HCT116 (cell line): ENCODE data around the gene FZR1. TPM values are rescaled to one million over a fixed set of nuclear protein-coding genes. Genes with fewer than 3 reads are reported as not detected.

Experiments
- ATAC-seq: fragments of 200-7000 bp; cut with Tn5 transposase; 2 replicates; pipeline ENCODE4 v1.9.1; 2020; ENCODE audit warnings: mild to moderate bottlenecking, moderate library complexity
- BruUV-seq: library from RNA; stranded (reverse); fragments of 400-500 nt; replicated peaks from 2 replicates; lab custom pipeline; 2021; lab: Mats Ljungman, UMichigan
- CTCF ChIA-PET: fragments of 300-600 bp; sonication (Branson Sonifier 250); formaldehyde crosslinking; loops from one replicate; lab custom pipeline; 2021; ENCODE audit warnings: antibody characterized with exemption; lab: Charles Lee
- POLR2A ChIA-PET: fragments of 300-600, 350-600 bp; sonication (Branson Sonifier 250); formaldehyde crosslinking; loops from one replicate; lab custom pipeline; 2021; ENCODE audit warnings: antibody characterized with exemption; lab: Charles Lee
- RAD21 ChIA-PET, 2 experiments: fragments of 300-600 bp; sonication (Branson Sonifier 250); formaldehyde crosslinking; loops; one replicate each; lab custom pipeline; 2023; ENCODE audit warnings: low total read pairs in 2 of 2; ENCODE audit not compliant: uncharacterized antibody in 2 of 2, unreplicated experiment in 2 of 2, low non-redundant PET in 1 of 2; lab: Charles Lee
- DNase-seq: peaks from one replicate; pipeline ENCODE4 v3.0.0-alpha.2; 2010; ENCODE audit warnings: low read depth, low spot score
- H2AFZ ChIP-seq: fragments of 200-600 bp; shearing (Covaris generic), sonication (generic); 2 replicates; pipeline ENCODE4 v1.6.1; 2017; ENCODE audit warnings: low read depth, mixed run types, mixed read lengths, antibody characterized with exemption, low read length; ENCODE audit not compliant: poor library complexity, severe bottlenecking
- H3K27ac ChIP-seq: 2 replicates; pipeline ENCODE4 v1.5.1; 2012; ENCODE audit warnings: low read depth, low read length
- H3K27me3 ChIP-seq: fragments of 200-600 bp; sonication (generic); 2 replicates; pipeline ENCODE4 v1.6.1; 2016; ENCODE audit warnings: mixed run types, low read length, mixed read lengths; ENCODE audit not compliant: insufficient read depth
- H3K36me3 ChIP-seq, 2 experiments: fragments of 200-500 bp in 1 of 2; fragments of 200-600 bp in 1 of 2; sonication (Bioruptor generic) in 1 of 2; sonication (generic) in 1 of 2; 2 replicates each; pipeline versions ENCODE4 v1.5.1 to v1.6.1; 2014 to 2016; ENCODE audit warnings: low read length in 2 of 2, inconsistent platforms in 1 of 2, mixed read lengths in 1 of 2, mixed run types in 1 of 2; ENCODE audit not compliant: insufficient read depth in 2 of 2, control insufficient read depth in 1 of 2
- H3K4me1 ChIP-seq, 2 experiments: fragments of 200-600 bp in 1 of 2; sonication (generic) in 1 of 2; 2 replicates each; pipeline versions ENCODE4 v1.5.1 to v1.6.1; 2012 to 2017; ENCODE audit warnings: low read length in 2 of 2, inconsistent platforms in 1 of 2, mild to moderate bottlenecking in 1 of 2, mixed read lengths in 1 of 2, mixed run types in 1 of 2, moderate library complexity in 1 of 2; ENCODE audit not compliant: insufficient read depth in 2 of 2, control insufficient read depth in 1 of 2
- H3K4me2 ChIP-seq: fragments of 200-600 bp; sonication (generic); 2 replicates; pipeline ENCODE4 v1.6.1; 2017; ENCODE audit warnings: mixed run types, low read length, mixed read lengths
- H3K4me3 ChIP-seq, 2 experiments: fragments of 200-600 bp in 1 of 2; sonication (generic) in 1 of 2; replicated peaks in 1 of 2; 2 replicates each; pipeline ENCODE4 v1.5.1; 2011 to 2016; ENCODE audit warnings: low read length in 2 of 2, control low read depth in 1 of 2, low read depth in 1 of 2, mild to moderate bottlenecking in 1 of 2, mixed read lengths in 1 of 2, mixed run types in 1 of 2
- H3K79me2 ChIP-seq: fragments of 200-600 bp; sonication (generic); 2 replicates; pipeline ENCODE4 v1.6.1; 2017; ENCODE audit warnings: mild to moderate bottlenecking, mixed run types, low read length, moderate library complexity, mixed read lengths; ENCODE audit not compliant: insufficient read depth
- H3K9ac ChIP-seq: fragments of 200-600 bp; sonication (generic); 2 replicates; pipeline ENCODE4 v1.6.1; 2016; ENCODE audit warnings: low read length, mixed read lengths
- H3K9me2 ChIP-seq: fragments of 200-600 bp; sonication (generic), shearing (Covaris generic); 2 replicates; pipeline ENCODE4 v1.6.1; 2017; ENCODE audit warnings: mixed run types, mild to moderate bottlenecking, moderate library complexity; ENCODE audit not compliant: insufficient read depth
- H3K9me3 ChIP-seq, 2 experiments: fragments of 200-500 bp in 1 of 2; fragments of 200-600 bp in 1 of 2; sonication (Bioruptor generic) in 1 of 2; sonication (generic) in 1 of 2; 2 replicates each; pipeline ENCODE4 v1.6.1; 2014 to 2017; ENCODE audit warnings: low read length in 2 of 2, mixed read lengths in 2 of 2, inconsistent platforms in 1 of 2, low read depth in 1 of 2, mild to moderate bottlenecking in 1 of 2, mixed run types in 1 of 2, moderate library complexity in 1 of 2; ENCODE audit not compliant: control insufficient read depth in 1 of 2, insufficient read depth in 1 of 2
- H4K20me1 ChIP-seq: fragments of 200-600 bp; sonication (generic), shearing (Covaris generic); 2 replicates; pipeline ENCODE4 v1.6.1; 2017; ENCODE audit warnings: mixed run types, mild to moderate bottlenecking, moderate library complexity; ENCODE audit not compliant: insufficient read depth
- EZH2phosphoT487 ChIP-seq: fragments of 200-600 bp; IDR thresholded peaks from 2 replicates; pipeline ENCODE4 v1.6.1; 2018; ENCODE audit warnings: antibody characterized with exemption, borderline replicate concordance
- FOSL1 ChIP-seq: IDR thresholded peaks from 2 replicates; pipeline ENCODE4 v1.6.1; 2012; ENCODE audit warnings: low read depth
- POLR2AphosphoS5 ChIP-seq: IDR thresholded peaks from 2 replicates; pipeline ENCODE4 v1.6.1; 2011; ENCODE audit warnings: mild to moderate bottlenecking, low read depth, low read length, moderate library complexity
- RAD21 ChIP-seq: IDR thresholded peaks from 2 replicates; pipeline ENCODE4 v1.6.1; 2012; ENCODE audit warnings: low read depth, mild to moderate bottlenecking
- SP1 ChIP-seq: IDR thresholded peaks from 2 replicates; pipeline ENCODE4 v1.6.1; 2012; ENCODE audit warnings: low read depth
- SRF ChIP-seq: IDR thresholded peaks from 2 replicates; pipeline ENCODE4 v1.6.1; 2012; ENCODE audit warnings: low read depth
- YY1 ChIP-seq: IDR thresholded peaks from 2 replicates; pipeline ENCODE4 v1.6.1; 2011; ENCODE audit warnings: low read length, low read depth, moderate library complexity, mild to moderate bottlenecking; ENCODE audit not compliant: insufficient replicate concordance; ENCODE audit errors: extremely low read depth
- ZBTB33 ChIP-seq: IDR thresholded peaks from 2 replicates; pipeline ENCODE4 v1.6.1; 2011; ENCODE audit warnings: mild to moderate bottlenecking, low read length, moderate library complexity; ENCODE audit not compliant: insufficient replicate concordance; ENCODE audit errors: extremely low read depth
- ZFX ChIP-seq: fragments of 450-650 bp; IDR thresholded peaks from 2 replicates; pipeline ENCODE4 v1.6.1; 2017
- ZNF274 ChIP-seq: fragments of 200-500 bp; sonication (Bioruptor generic); IDR thresholded peaks from 2 replicates; pipeline ENCODE4 v1.6.1; 2014; ENCODE audit warnings: mild to moderate bottlenecking, low read depth, low read length, inconsistent platforms
- intact Hi-C: fragments of 100-400 bp; cut with micrococcal nuclease; formaldehyde crosslinking; loops from 2 replicates; pipeline ENCODE4 v1.10.0; 2022
- total RNA-seq: library from RNA; stranded (reverse); gene quantifications from one replicate; pipeline ENCODE4 v1.2.1, GENCODE V29; 2021; ENCODE audit not compliant: unreplicated experiment

The FZR1 gene
- total RNA-seq, 1 experiment from 2014 or later = 60.3 TPM

- Histone ChIP-seq H3K9me2 (no peaks in the 10 kb centered on the region), H3K9ac (no peak overlapping the region), H3K79me2 (peaks cover 7% of the 10 kb centered on the region), H4K20me1 (no peaks in the 10 kb centered on the region), H3K27ac (no peak overlapping the region), H3K4me1 (no peaks in the 10 kb centered on the region), H3K9me3 (no peaks in the 10 kb centered on the region), H3K4me2 (no peak overlapping the region), H2AFZ (no peak overlapping the region), H3K36me3 (peaks cover 2 to 22% of the 10 kb centered on the region in 2 experiments; a peak in 3 of 4 replicates), H3K27me3 (no peaks in the 10 kb centered on the region), H3K4me3 (no peak overlapping the region)
- ATAC-seq (no peak), DNase-seq (no peak)
- TF ChIP-seq YY1 = no peak
- TF ChIP-seq ZBTB33 = no peak
- no peak for TF ChIP-seq SP1
- BruUV-seq = no TSS peak
- RAD21 ChIA-PET = no interaction called here
- intact Hi-C loops = no loop called here
- CTCF ChIA-PET = no interaction called here
- POLR2A ChIA-PET = no interaction called here
Observed at GRCh38 chr19:3492131-3492839, 13.8 kb upstream of the FZR1 start.

DNA sequence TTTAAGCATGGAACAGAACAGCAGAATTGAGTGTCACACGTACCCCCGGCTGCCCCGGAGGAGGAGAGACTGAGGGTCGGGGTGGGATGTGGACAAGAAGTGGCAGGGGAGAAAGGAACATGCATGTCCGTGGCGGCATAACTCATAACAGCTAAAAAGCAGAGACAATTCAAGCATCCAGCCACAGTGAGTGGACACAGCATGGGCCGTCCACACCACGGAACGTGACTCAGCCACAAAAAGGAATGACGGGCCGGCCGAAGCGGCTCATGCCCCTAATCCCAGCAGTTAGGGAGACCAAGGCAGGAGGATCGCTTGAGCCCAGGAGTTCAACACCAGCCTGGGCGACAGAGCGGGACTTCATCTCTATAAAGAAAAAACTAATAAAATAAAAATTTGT, 13.2 kb upstream of the FZR1 start:
- Histone ChIP-seq H3K9me2 (no peaks in the 10 kb centered on the region), H4K20me1 (no peaks in the 10 kb centered on the region), H3K4me3 (no peak overlapping the region), H3K9me3 (no peaks in the 10 kb centered on the region), H3K9ac (no peak overlapping the region), H3K27me3 (no peaks in the 10 kb centered on the region), H3K4me2 (no peak overlapping the region), H2AFZ (no peak overlapping the region), H3K27ac (no peak overlapping the region), H3K36me3 (peaks cover 2 to 22% of the 10 kb centered on the region in 2 experiments; a peak in 3 of 4 replicates), H3K4me1 (no peaks in the 10 kb centered on the region), H3K79me2 (peaks cover 13% of the 10 kb centered on the region)
- intact Hi-C loops = no loop called here
- CTCF ChIA-PET = no interaction called here
- POLR2A ChIA-PET = no interaction called here
- ATAC-seq (no peak), DNase-seq (no peak)
- RAD21 ChIA-PET = no interaction called here
- TF ChIP-seq SRF (no peak), ZNF274 (no peak), EZH2phosphoT487 (no peak), FOSL1 (no peak), RAD21 (no peak), POLR2AphosphoS5 (no peak), YY1 (no peak), ZFX (no peak)
- BruUV-seq = no TSS peak
